Measurements from ENCODE around the gene NPAT. TPM values are rescaled to one million over a fixed set of nuclear protein-coding genes. Genes with fewer than 3 reads are reported as not detected.

The NPAT gene
- total and polyA plus RNA-seq, 2 of the 13 experiments (the other 11 are each of a cell fraction or from before 2014, with no cell fraction given), result 4.4 to 11.2 TPM

DNA sequence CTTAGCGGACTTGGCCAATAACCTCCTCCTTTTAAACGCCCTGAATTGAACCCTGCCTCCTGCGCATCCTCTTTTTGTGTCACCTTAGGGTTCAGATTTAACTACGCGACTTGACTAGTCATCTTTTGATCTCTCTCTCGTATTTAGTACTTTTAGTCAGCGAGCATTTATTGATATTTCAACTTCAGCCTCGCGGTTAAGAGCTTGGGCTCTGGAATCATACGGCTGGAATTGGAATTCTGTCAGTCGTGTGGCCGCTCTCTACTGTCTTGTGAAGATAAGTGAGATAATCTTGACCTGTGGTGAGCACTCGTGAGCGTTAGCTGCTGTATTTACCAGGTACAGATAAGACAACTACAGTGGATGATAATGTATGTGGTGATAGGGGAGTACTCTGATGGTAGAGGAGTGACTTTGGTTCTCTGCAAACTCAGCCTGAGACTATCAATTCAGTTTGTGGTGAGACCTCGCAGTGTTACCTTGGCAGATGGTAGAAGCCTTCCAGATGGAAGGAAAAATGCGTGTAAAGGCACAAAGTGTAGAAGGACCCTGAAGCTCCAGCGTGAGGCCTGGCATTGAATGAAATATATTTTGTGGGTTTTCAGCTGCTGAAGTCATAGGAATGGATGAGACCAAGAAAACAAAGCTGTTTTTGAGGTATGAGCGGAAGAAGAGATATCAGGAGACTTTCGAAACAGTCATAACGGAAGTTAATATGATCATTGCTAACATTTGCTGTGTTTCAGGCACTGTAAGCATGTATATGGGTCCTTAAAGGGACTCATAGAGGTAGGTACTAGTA is 1.1 kb upstream of the NPAT start (continued):
- TF ChIP-seq, protein P1, sequence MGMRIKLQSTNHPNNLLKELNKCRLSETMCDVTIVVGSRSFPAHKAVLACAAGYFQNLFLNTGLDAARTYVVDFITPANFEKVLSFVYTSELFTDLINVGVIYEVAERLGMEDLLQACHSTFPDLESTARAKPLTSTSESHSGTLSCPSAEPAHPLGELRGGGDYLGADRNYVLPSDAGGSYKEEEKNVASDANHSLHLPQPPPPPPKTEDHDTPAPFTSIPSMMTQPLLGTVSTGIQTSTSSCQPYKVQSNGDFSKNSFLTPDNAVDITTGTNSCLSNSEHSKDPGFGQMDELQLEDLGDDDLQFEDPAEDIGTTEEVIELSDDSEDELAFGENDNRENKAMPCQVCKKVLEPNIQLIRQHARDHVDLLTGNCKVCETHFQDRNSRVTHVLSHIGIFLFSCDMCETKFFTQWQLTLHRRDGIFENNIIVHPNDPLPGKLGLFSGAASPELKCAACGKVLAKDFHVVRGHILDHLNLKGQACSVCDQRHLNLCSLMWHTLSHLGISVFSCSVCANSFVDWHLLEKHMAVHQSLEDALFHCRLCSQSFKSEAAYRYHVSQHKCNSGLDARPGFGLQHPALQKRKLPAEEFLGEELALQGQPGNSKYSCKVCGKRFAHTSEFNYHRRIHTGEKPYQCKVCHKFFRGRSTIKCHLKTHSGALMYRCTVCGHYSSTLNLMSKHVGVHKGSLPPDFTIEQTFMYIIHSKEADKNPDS (CRISPR knock-in tag; IDR thresholded peaks at IDR 0.05), result peak; percentile 69; the same call in 1 of the 2 replicates
- TF ChIP-seq ZNF737 (CRISPR knock-in tag; IDR thresholded peaks at IDR 0.05; ENCODE audit: borderline replicate concordance), result no peak
- no peak for TF ChIP-seq STAG1 (CRISPR knock-in tag; IDR thresholded peaks at IDR 0.05)
- TF ChIP-seq, protein P2, sequence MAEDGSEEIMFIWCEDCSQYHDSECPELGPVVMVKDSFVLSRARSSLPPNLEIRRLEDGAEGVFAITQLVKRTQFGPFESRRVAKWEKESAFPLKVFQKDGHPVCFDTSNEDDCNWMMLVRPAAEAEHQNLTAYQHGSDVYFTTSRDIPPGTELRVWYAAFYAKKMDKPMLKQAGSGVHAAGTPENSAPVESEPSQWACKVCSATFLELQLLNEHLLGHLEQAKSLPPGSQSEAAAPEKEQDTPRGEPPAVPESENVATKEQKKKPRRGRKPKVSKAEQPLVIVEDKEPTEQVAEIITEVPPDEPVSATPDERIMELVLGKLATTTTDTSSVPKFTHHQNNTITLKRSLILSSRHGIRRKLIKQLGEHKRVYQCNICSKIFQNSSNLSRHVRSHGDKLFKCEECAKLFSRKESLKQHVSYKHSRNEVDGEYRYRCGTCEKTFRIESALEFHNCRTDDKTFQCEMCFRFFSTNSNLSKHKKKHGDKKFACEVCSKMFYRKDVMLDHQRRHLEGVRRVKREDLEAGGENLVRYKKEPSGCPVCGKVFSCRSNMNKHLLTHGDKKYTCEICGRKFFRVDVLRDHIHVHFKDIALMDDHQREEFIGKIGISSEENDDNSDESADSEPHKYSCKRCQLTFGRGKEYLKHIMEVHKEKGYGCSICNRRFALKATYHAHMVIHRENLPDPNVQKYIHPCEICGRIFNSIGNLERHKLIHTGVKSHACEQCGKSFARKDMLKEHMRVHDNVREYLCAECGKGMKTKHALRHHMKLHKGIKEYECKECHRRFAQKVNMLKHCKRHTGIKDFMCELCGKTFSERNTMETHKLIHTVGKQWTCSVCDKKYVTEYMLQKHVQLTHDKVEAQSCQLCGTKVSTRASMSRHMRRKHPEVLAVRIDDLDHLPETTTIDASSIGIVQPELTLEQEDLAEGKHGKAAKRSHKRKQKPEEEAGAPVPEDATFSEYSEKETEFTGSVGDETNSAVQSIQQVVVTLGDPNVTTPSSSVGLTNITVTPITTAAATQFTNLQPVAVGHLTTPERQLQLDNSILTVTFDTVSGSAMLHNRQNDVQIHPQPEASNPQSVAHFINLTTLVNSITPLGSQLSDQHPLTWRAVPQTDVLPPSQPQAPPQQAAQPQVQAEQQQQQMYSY (CRISPR knock-in tag; IDR thresholded peaks at IDR 0.05), result no peak
- TF ChIP-seq NFE2L2 (IDR thresholded peaks at IDR 0.05; ENCODE audit: low read length), result no peak
- TF ChIP-seq ZBTB3 (CRISPR knock-in tag; IDR thresholded peaks at IDR 0.05; ENCODE audit: borderline replicate concordance, low read depth), result no peak
- TF ChIP-seq, protein P3, sequence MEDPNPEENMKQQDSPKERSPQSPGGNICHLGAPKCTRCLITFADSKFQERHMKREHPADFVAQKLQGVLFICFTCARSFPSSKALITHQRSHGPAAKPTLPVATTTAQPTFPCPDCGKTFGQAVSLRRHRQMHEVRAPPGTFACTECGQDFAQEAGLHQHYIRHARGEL (CRISPR knock-in tag; IDR thresholded peaks at IDR 0.05), result no peak
- no peak for TF ChIP-seq ZNF251 (CRISPR knock-in tag; IDR thresholded peaks at IDR 0.05)
- no peak for TF ChIP-seq ZNF572 (CRISPR knock-in tag; IDR thresholded peaks at IDR 0.05)
- TF ChIP-seq, protein P4, sequence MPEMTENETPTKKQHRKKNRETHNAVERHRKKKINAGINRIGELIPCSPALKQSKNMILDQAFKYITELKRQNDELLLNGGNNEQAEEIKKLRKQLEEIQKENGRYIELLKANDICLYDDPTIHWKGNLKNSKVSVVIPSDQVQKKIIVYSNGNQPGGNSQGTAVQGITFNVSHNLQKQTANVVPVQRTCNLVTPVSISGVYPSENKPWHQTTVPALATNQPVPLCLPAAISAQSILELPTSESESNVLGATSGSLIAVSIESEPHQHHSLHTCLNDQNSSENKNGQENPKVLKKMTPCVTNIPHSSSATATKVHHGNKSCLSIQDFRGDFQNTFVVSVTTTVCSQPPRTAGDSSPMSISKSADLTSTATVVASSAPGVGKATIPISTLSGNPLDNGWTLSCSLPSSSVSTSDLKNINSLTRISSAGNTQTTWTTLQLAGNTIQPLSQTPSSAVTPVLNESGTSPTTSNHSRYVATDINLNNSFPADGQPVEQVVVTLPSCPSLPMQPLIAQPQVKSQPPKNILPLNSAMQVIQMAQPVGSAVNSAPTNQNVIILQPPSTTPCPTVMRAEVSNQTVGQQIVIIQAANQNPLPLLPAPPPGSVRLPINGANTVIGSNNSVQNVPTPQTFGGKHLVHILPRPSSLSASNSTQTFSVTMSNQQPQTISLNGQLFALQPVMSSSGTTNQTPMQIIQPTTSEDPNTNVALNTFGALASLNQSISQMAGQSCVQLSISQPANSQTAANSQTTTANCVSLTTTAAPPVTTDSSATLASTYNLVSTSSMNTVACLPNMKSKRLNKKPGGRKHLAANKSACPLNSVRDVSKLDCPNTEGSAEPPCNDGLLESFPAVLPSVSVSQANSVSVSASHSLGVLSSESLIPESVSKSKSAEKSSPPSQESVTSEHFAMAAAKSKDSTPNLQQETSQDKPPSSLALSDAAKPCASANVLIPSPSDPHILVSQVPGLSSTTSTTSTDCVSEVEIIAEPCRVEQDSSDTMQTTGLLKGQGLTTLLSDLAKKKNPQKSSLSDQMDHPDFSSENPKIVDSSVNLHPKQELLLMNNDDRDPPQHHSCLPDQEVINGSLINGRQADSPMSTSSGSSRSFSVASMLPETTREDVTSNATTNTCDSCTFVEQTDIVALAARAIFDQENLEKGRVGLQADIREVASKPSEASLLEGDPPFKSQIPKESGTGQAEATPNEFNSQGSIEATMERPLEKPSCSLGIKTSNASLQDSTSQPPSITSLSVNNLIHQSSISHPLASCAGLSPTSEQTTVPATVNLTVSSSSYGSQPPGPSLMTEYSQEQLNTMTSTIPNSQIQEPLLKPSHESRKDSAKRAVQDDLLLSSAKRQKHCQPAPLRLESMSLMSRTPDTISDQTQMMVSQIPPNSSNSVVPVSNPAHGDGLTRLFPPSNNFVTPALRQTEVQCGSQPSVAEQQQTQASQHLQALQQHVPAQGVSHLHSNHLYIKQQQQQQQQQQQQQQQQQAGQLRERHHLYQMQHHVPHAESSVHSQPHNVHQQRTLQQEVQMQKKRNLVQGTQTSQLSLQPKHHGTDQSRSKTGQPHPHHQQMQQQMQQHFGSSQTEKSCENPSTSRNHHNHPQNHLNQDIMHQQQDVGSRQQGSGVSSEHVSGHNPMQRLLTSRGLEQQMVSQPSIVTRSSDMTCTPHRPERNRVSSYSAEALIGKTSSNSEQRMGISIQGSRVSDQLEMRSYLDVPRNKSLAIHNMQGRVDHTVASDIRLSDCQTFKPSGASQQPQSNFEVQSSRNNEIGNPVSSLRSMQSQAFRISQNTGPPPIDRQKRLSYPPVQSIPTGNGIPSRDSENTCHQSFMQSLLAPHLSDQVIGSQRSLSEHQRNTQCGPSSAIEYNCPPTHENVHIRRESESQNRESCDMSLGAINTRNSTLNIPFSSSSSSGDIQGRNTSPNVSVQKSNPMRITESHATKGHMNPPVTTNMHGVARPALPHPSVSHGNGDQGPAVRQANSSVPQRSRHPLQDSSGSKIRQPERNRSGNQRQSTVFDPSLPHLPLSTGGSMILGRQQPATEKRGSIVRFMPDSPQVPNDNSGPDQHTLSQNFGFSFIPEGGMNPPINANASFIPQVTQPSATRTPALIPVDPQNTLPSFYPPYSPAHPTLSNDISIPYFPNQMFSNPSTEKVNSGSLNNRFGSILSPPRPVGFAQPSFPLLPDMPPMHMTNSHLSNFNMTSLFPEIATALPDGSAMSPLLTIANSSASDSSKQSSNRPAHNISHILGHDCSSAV (CRISPR knock-in tag; IDR thresholded peaks at IDR 0.05; ENCODE audit: borderline replicate concordance), result no peak
- no peak for TF ChIP-seq ISX (CRISPR knock-in tag; conservative IDR thresholded peaks at IDR 0.05)
- TF ChIP-seq, protein P5, sequence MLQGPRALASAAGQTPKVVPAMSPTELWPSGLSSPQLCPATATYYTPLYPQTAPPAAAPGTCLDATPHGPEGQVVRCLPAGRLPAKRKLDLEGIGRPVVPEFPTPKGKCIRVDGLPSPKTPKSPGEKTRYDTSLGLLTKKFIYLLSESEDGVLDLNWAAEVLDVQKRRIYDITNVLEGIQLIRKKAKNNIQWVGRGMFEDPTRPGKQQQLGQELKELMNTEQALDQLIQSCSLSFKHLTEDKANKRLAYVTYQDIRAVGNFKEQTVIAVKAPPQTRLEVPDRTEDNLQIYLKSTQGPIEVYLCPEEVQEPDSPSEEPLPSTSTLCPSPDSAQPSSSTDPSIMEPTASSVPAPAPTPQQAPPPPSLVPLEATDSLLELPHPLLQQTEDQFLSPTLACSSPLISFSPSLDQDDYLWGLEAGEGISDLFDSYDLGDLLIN (CRISPR knock-in tag; IDR thresholded peaks at IDR 0.05; ENCODE audit: borderline replicate concordance), result no peak

All from HepG2 (cell line).